ENCODE measurements around the gene SYT7.

The SYT7 gene

DNA sequence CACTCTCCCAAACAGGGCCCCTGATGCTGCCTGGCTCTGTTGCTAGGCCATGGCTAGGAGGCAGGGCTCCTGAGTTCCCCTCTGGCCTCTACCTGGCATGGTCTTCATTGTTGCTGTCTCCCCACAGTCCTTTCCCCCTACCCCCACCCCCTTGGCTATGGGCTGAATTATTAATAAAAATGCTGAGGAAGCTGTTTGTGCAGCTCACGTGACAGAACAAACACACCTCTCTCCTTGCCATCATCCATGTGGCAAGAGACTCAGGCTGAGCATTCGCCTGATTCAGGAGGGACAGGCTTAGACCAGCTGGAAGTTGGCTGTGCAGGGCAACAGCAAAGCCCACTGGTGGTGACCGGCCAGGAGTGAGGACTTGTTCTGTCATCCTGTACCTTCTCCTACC is 4.2 kb upstream of the SYT7 start:
- no peak for DNase-seq (ENCODE audit: low spot score)

GRCh38 chr11:61581931-61582330 is 1.1 kb upstream of the SYT7 start:
- no peak for DNase-seq (ENCODE audit: low spot score)

DNA sequence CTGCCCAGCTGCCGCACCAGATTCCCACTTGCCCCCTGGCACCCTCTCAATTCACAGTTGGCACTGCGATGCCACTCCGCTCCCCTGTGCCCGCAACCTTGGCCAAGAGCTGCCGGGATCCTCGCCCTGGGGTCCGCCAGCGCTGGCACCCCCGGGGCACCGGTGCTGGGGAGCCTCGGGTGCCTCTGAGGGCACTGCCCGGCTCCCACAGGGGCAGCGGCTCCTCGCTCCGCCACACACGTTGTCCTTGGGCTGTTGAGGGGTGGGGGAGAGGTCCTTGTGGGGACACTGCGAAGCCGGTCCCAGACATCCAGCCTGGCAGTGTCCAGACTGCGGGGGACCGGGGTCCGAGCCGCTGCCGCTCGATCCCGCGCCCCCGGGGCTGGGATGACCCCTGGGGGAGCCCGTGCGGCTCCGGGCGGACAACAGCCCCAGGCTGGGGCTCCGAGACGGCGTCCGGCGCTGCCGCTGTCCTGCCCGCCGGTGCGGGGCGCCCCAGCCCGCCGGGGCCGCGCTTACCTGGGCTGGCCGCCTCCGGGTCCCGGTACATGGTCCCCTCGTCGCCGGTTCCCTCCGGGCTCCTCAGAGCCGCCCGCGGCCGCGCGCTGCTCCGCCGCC is 496 bp downstream of the SYT7 start:
- no peak for DNase-seq (ENCODE audit: low spot score)

DNA sequence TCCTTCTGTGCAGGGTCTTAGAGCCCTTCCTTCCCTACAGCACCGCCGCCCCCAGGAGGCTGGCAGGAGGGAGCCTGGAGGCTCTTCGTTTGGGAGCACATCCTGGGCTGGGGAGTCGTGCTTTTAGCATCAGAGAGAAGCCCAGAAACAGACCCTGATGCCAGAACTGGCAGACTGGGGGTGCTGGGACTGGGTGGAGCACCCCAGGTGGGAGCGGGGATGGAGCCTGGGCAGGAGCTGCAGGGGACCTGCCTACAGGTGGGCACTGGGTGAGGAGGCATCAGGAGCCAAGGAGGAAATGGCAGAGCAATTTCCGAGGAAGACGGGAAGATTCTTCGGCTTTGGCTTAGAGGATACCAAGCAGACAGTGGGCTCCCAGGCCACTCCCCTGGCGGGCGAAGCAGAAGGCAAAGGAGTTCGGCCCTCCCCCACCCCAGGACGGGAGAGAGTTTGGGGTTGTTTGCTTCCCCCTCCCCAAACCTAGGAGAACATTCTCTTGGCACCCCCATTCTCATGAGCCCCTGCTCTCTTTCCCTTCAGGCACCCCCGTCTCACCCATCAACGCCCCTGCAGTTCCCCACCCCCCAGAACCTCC is 1.1 kb downstream of the SYT7 start:
- DNase-seq (ENCODE audit: low spot score): no peak

DNA sequence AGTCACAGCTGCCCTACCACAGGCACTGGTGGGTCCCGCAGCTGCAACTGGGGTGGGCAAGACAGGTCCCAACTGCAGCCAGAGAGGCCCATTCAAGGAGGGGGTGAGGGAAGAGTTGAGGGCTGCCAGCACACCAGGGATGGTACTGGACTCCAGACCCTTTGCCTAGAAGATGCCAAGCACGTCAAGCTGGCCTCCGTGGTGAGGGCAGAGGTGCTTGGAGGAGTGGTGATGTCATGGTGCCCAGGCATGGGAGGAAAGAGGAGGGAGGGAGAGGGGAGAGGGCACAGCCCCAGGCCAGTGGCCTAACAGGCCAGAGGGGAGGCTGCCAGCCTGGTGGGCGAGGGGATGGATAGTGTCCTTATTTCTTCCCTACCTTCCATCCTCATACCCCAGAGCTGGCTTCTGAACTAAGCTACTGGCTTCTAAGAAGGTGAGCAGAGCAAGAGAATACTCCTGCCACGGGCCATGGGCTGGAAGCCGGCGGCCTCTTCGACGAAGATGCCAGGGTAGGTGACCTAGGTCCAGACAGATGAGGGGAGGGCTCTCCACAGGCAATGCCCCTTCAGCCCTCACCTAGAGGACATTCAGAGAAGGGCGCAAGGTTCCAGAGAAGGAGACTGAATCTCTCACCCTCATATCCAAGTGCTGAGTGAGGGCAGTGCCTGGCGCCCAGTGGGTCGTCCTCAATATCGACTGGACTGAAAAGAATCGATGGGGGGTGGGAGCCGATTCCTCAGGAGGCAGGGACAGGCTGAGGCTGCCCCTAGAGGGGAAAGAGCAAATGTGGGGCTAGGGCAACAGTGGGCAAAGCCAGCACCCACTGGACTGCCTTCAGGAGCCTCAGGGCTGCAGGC is 1.8 kb downstream of the SYT7 start:
- no peak for DNase-seq (ENCODE audit: low spot score)

GRCh38 chr11:61577383-61578118 is 3.3 kb downstream of the SYT7 start:
- no peak for DNase-seq (ENCODE audit: low spot score)

GRCh38 chr11:61575886-61576861 is 4.7 kb downstream of the SYT7 start:
- no peak for DNase-seq (ENCODE audit: low spot score)

GRCh38 chr11:61574611-61575010 is 6.3 kb downstream of the SYT7 start:
- DNase-seq (ENCODE audit: low spot score): no peak

DNA sequence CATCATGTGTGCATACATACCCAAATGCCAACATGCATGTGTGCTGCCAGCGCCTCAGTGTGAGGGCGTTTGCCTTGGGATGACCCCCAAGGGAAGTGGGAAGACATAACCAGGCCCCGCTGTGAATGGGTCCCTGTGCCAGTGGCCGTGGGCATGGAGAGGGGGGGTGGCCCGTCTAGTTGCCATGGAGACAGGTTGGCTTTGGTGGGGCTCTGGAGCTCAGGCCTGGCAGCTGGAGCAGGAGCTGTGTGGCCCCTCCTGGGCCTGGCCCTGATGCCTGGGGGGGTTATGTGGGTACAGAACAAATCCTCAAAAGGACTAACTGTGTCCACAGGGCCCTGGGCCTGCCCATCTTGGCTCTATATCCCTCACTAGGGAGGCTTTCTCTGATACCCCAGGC is 8.0 kb downstream of the SYT7 start:
- DNase-seq (ENCODE audit: low spot score): no peak

- no peak for DNase-seq (ENCODE audit: low spot score)
These were observed 9.0 kb downstream of the SYT7 start for GRCh38 chr11:61571869-61572268.

- DNase-seq (ENCODE audit: low spot score): no peak
These were observed 9.5 kb downstream of the SYT7 start for GRCh38 chr11:61571337-61571736.

GRCh38 chr11:61569701-61570100 is 11.2 kb downstream of the SYT7 start:
- DNase-seq (ENCODE audit: low spot score): no peak

DNA sequence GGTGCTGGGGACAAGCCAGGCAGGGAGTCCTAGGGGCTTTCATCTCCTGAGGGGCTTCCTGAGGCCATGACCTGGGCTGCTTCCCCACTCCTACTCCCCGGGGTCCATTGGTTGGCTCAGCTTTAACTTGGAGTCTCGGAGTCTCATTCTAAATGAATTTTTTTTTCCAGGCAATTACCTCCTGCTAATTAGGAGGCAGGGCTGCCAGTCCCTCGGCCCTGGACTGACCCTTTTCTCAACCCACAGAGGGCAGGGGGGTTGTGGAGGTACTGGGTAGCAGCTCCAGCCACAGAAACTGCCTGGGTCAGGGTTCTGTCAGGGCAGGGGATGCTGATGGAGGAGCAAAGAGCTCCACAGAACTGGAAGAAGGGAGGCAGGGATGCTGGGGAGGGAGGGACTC is 11.9 kb downstream of the SYT7 start:
- DNase-seq (ENCODE audit: low spot score): no peak

DNA sequence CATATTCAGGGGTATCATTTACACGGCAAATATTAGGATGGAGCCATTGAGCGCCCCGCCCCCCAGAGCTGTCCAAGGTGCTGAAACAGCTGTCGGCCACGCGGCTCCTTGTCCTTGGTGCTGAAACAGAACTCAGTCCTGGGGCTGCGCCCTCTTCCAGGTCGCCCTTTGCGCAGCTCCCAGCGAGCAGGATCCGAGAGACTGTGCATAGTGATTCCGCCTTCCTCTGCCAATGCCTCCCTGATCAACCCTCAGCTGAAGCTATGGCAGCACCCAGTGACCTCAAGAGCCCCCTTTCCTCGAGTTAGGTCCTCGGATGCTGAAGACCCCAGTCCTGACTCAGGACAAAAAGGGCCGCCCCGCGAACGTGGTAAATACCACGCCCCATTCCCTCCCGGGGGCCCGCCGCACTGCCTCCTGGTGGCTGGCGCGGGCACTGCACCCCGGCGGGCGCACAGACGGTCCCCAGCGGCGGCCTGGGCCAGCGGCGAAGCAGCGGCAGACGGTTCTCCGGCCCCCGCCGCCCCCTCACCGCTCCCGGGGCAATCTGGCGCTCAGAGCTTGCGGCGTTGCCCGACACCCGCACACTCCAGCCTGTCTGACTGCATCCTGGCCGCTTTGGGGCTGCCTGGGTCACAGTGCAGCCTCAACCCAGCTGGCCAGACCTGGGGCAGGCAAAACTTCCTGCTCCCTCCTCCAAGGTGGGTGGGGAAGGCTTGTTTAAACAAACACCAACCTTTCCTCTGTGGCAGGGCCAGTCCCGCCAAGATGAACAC is 13.4 kb downstream of the SYT7 start:
- DNase-seq (ENCODE audit: low spot score): peak; percentile 64

DNA sequence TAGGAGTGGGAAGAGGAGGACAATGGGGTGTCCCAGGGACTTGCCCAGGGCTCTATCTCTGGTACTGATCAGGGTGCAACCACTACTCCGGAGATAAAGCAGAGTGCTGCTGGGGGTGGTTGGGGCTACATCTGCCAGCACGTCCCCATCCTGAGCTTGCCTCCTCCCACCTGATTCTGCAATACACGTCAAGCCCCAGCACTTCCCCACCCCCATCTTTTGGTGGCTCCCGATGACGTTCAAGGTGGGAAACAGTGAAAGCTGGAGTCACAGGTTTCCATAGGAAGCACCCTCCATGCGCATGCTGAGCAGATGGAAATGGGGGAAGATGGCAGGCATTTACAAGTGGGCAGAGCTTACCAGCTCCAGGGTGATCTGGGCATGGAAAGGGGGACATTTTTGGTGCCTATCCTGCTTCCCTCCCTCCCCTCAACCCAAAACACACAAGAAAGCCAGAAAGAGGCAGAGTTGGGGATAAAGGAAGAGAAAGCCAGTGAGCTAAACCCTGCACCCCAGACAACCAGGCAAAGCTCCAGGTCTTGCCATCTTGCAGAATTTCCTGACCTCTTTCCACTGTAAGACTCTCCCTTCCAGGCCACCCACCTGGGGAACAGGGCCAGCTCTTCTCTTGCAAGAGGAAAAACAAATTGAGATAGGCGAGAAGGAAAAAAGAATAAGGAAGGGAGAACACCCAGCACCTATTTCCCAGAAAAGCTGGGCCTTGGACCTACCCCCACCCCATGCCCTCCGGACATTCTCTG is 15.8 kb downstream of the SYT7 start:
- no peak for DNase-seq (ENCODE audit: low spot score)

- no peak for DNase-seq (ENCODE audit: low spot score)
These were observed 20.1 kb downstream of the SYT7 start for GRCh38 chr11:61560751-61561150.

- no peak for DNase-seq (ENCODE audit: low spot score)
These were observed 24.3 kb downstream of the SYT7 start for GRCh38 chr11:61556621-61557020.

- no peak for DNase-seq (ENCODE audit: low spot score)
These were observed 24.9 kb downstream of the SYT7 start for GRCh38 chr11:61555978-61556377.

DNA sequence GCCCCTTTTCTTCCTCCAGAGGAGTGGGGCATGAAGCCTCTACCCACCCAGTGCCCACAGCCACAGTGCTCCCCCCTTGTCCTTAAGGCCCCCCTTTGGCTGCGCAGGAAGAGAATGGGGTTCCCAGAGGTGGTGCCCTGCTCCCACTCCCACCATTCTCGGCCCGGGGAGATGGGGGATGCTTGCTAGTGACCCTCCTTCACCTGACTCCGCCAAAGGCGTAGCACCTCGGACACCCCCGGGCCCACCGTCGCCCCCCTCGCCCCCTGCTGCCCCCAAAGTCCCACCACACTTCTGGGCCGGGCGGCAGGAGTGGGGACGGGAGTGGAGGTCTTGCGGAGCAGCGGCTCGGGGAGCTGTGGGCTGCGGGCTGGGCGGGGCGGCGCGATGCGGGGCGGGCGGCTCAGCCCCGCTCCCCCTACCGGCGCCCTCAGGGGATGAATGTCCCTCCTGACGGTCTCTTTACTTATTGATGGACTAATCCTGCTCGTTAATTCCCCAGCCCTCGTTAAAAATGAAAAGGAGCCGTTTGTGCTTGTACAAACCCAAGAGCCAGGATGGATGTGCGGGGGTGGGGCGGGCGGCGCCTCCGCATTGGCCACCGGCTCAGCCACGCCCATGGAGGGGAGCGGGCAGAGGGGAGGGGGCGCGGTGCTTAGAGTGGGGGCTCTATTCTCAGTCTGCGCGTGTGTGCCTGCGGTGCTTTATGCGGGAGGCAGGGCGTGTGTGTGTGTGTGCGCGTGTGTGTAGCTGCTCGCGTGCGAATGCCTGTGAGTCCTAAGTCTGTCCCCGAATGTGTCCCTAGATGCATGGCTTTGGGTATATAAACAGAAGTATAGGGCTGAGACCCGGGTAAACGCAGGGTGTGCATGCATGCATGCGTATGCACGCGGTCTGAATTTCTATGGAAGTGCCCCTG is 25.6 kb downstream of the SYT7 start:
- no peak for DNase-seq (ENCODE audit: low spot score)

Measured in activated CD4-positive, alpha-beta T cell treated with anti-CD3 and anti-CD28 coated beads, Interleukin-2, Interleukin-4, amounts not matched to agents 100 ng/mL and 50 ng/mL, durations not matched to agents 16 hours and 8 hours (primary cell).